GM18499 (cell line): Measurements from ENCODE around the gene BSN.
"Not testable (repeated sequence)": the region's sequence is repeated elsewhere in the genome, so short reads cannot be mapped to it uniquely, and the experiment has no call there.

Source experiments
- ATAC-seq: cut with Tn5 transposase; IDR thresholded peaks from one replicate; pipeline ENCODE4 v1.9.1; 2021; ENCODE audit warnings: moderate number of reproducible peaks; ENCODE audit not compliant: insufficient read depth, unreplicated experiment

Gene BSN

DNA sequence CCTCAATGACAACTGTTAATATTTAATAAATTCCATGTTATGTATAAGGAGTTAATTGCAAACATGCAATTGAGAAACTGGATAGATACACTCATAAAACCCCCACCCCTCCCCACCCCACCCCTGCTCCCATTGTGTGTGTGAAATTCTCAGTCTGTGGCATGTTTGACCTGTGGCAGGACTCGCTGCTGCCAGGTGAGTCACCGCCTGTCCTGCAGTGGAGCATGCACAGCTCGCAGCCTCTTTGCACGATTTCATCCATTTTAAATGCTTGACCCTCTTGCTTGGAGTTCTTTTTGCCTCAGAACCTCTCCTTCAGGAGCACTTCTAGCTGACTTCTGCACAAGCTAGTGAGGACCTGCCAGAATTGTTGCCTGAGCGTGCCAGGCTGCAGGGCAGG is 114.6 kb downstream of the BSN start:
- no peak for ATAC-seq

DNA sequence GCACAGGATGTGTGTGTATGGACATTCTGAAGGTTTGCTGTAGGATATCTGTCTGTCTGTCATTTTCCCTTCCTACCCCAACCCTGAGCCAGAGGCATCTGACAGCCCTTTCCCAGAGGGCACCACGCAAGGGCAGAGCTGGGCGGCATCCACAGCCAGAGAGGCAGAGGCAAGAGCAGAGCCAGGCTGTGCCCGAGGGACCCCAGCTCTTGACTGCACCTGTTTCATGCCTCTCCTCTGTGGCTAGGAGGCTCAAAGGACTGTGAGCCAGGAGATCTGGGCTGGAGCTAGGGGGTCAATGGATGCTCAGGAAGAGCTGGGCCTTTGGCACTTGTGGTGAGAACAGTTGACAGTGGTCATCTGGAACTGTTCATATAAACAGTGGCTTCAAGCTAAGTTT is 115.1 kb downstream of the BSN start:
- no peak for ATAC-seq

DNA sequence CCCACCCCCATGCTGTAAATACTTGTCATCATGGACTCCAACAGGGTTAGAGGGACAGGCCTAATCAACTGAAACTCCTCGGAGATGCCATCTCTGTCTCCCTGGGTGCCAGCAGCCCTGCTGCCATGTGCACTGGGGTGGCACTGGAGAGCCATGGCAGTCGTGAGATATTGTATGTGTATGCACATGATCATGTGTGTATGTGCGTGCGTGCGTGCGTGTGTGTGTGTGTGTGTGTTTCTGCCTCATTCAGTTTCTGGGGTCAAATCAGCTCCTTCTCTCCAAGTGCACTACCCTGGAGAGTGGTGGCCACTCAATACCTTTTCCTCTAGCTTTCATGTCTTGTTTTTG is 116.6 kb downstream of the BSN start:
- ATAC-seq, result no peak

GRCh38 chr3:49671291-49672288 is 117.3 kb downstream of the BSN start:
- ATAC-seq, result no peak

- ATAC-seq, result no peak
Observed at GRCh38 chr3:49673121-49673714, 118.9 kb downstream of the BSN start.

DNA sequence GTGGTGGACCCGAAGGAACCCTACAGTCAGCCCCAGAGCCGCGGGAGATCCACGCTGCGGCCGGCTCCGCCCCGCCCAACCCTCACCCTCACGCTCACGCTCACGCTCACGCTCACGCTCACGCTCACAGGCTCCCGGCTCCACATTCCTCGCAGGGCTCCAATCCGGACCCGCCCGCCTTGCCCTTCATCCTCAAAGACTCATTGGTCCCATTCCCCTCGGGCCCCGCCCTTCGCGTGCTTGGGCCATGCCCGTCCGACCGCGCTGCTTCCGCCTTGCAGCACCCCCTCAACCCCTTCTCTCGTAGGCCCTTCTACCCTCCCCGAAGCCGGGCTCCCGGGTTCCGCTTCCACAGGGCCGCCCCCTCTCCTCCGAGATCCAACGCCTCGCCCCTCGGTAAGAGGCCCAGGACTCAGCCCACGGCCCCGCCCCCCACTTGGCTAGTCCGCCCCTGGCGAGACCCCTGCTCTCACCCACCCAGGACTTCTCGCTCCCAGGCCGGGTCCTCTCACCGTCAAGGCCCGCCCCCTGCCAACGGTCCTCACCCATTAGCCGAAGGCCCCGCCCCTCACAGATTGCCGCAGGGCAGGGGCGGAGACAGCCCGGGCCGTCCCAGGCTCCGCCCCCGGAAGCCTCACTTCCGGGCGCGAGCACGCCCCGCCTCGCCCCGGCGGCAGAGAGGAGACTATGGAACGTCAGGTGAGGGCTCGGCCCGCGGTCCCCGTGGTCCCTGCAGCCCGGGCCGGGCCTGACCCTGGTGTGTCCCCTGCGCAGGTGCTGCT is 119.6 kb downstream of the BSN start, which contains the start of gene APEH:
APEH (plus strand) TSS at position 637 of the 782 bp plus-strand sequence; CDS start at position 688, 51 bp downstream.
- ATAC-seq, result peak; percentile 48

DNA sequence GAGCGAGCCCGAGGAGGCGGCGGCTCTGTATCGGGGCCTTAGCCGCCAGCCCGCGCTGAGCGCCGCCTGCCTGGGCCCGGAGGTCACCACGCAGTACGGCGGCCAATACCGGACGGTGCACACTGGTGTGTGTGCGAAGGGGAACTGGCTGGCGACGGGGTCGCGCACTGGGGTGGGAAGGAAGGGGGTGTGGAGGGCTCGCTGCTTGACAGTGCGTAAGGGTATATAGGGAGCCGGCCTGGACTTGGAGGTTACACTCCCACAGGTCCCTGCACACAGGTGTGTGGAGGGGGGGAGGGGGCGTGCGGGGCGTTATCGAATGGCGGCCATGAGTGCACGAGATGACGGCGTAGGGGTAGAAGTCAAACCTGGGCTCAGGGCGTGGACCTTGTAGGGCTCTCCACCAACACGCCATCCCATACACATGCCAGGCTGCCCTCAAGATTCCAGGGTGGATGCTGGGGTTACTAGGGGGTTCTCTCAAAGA is 120.3 kb downstream of the BSN start:
- peak; percentile 16 for ATAC-seq

DNA sequence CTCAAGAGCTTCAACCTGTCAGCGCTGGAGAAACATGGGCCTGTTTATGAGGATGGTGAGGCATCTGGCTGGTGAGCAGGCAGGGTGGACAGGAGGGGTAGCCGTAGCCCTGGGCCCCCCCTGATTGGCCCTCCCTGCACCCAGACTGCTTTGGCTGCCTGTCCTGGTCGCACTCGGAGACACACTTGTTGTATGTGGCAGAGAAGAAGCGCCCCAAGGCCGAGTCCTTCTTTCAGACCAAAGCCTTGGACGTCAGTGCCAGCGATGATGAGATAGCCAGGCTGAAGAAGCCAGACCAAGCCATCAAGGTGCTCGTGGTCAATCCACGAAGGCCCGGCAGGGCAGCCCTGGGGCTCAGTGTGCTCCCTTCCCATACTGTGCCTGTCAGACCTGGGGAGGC is 121.6 kb downstream of the BSN start:
- no peak for ATAC-seq

- no peak for ATAC-seq
Observed at GRCh38 chr3:49680493-49681231, 126.4 kb downstream of the BSN start.

- ATAC-seq, result no peak
Observed at GRCh38 chr3:49681232-49681522, 126.9 kb downstream of the BSN start.

DNA sequence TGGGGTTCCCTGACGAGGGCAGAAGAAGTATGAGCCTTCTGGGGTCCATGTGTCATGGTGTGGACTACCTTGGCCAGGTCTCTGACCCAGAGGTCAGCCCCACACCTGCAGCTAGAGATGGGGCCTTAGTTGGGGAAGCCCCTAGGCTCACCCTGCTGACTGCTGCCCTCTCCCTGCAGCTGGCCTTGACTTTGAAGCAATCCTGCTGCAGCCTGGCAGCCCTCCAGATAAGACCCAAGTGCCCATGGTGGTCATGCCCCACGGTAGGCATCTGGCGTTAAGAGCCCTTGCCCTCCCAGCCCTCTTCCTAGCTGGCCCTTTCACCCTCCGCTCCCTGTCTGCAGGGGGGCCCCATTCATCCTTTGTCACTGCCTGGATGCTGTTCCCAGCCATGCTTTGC is 127.3 kb downstream of the BSN start:
- no peak for ATAC-seq

DNA sequence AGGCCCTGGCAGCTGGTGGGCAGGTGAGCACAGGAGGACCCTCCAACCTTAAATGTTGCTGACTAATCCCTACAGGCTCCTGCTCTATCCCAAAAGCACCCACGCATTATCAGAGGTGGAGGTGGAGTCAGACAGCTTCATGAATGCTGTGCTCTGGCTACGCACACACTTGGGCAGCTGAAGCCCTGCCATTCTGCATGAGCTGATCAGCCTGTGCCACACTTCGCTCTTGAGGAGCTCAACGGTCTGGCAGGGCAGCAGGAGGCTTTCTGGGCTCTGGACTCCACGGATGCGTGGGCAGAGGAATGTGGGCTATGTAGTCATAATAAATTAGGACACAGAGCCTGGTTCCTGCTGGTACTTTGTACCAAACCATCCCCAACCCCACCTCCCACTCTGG is 128.9 kb downstream of the BSN start:
- no peak for ATAC-seq

DNA sequence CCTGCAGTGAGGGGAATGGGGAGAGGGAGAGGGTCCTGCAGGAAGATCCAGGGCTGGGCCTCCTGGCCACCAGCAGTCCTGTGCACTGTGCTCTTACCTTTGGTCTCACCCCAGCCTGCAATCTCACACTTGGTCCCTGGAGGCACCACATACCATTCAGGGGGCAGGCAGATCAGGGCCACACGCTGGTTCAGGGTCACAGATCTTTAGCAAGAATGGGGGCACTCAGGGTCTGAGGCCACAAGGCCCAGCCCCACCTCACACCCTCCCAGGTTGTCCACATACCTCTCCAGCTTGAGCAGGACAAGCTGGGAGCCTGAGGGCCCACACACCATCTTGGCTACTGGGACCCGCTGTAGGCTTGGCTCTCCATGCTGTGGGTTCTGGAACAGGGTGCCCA is 130.2 kb downstream of the BSN start:
- ATAC-seq, result not testable (repeated sequence)

DNA sequence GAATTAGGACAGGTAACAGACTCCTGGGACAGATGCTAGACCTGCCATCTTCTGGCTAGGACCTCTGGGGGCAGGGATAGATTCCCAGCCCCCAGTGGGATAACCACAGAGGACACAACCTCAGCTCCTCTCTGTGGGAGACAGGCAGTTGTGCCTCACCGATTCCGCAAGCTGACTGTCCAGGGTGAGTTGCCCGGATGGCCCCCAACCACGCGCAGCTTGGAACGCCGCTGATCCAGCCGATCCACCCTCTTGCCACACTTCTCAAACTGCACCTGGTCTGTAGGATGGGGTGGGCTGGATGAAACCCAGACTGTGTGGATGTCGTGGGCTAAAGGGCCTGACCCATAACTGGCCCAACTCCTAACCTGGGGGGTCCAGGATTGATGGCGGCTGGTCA is 130.8 kb downstream of the BSN start:
- ATAC-seq, result not testable (repeated sequence)

GRCh38 chr3:49685846-49686245 is 131.6 kb downstream of the BSN start:
- not testable (repeated sequence) for ATAC-seq

- ATAC-seq, result not testable (repeated sequence)
Observed at GRCh38 chr3:49686346-49686745, 132.1 kb downstream of the BSN start.

- not testable (repeated sequence) for ATAC-seq
Observed at GRCh38 chr3:49686769-49687423, 132.6 kb downstream of the BSN start.

- ATAC-seq, result not testable (repeated sequence)
Observed at GRCh38 chr3:49687424-49687795, 133.1 kb downstream of the BSN start.

DNA sequence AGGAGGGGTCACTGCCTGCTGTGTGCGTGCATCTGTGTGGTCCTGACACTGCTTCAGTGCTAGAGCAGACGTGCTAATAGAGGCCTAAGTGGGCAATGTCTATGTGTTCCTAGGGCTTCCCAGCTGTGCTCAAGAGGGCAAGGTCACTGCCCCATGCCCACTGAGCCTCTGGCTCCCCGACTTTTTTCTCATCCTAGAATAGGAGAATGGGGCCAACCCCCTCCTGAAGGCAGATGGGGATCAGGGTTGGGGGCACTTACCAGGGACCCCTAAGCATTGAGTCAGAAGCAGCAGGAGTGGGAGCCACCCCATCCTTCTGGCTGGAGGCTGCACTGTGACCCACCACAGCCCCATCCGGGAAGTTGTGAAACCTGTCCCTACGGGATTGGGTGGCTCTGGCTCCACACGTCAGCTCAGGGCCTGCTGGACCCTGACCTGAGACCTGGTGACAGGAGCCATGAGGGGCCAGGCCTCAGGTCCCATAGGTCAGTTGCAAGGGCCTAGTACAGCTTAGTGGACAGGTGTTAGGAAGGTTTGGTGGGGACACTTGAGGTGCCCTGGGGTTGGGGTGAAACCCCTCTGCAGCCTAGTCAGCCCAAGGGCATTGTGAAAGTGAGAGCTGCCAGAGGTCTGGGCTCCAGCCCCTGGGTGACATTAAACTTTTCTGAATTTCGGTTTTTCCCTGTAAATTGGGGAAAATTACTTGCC is 134.2 kb downstream of the BSN start:
- ATAC-seq, result not testable (repeated sequence)
